HG02623 (cell line): ENCODE measurements around the gene BMERB1.

Source experiments
- ATAC-seq: cut with Tn5 transposase; IDR thresholded peaks from one replicate; pipeline ENCODE4 v1.9.1; 2021; ENCODE audit warnings: moderate library complexity; ENCODE audit not compliant: unreplicated experiment

Gene BMERB1

GRCh38 chr16:15581127-15581815, 146.9 kb downstream of the BMERB1 start:
- no peak for ATAC-seq

- no peak for ATAC-seq
These were observed 149.1 kb downstream of the BMERB1 start for GRCh38 chr16:15583526-15583925.

GRCh38 chr16:15585956-15586355, 151.6 kb downstream of the BMERB1 start:
- ATAC-seq = no peak

DNA sequence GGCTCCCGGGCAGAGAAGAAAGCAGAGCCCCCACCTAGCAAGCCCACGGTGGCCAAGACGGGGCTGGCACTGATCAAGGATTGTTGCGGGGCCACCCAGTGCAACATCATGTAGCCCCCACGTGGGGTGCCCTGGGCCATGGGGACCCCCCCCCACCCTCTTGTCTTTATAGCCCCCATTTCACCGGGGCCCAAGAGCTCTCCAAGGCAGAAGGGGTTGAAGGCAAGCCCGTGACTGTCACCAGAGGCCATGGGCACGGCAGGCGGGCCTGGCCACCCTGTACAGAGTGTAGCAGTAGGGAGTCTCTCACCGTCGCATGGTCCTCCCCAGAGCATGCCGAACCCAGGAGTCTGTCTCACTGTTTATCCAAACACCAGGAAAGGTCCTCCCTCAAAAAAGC, 152.3 kb downstream of the BMERB1 start:
- no peak for ATAC-seq

GRCh38 chr16:15587152-15587825, 152.9 kb downstream of the BMERB1 start:
- no peak for ATAC-seq

- ATAC-seq = no peak
These were observed 157.9 kb downstream of the BMERB1 start for GRCh38 chr16:15592324-15592723.

- ATAC-seq = no peak
These were observed 158.8 kb downstream of the BMERB1 start for GRCh38 chr16:15593235-15593634.

GRCh38 chr16:15594711-15595320, 160.4 kb downstream of the BMERB1 start:
- ATAC-seq = no peak

GRCh38 chr16:15597135-15597534, 162.7 kb downstream of the BMERB1 start:
- ATAC-seq = no peak

GRCh38 chr16:15597822-15598647, 163.6 kb downstream of the BMERB1 start:
- no peak for ATAC-seq

DNA sequence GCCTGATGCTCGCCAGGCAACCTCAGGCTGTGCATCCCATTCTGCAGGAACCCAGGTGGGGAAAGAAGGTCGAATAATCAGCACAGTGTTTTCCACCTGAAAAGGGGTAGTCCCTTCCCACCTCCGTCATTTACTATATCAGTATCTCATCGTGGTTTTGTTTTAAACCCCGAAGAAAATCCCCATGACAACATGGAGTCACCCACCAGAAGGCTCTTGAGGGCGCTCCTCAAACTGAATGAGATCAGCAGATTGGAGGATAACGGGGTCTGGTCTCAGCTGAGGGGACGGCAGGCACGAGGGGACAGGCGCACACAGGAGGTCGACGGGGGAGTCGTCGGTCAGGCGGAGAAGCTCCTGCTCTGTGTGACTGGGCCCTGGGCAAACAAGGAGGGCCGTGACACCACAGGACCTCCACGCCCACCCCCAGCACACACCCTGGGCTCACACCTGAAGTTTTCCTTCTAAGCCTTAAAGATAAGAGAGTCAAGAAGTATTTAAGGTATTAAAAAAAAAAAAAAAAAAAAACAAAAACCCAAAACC, 164.3 kb downstream of the BMERB1 start:
- no peak for ATAC-seq

GRCh38 chr16:15599303-15600070, 165.1 kb downstream of the BMERB1 start:
- ATAC-seq = no peak

DNA sequence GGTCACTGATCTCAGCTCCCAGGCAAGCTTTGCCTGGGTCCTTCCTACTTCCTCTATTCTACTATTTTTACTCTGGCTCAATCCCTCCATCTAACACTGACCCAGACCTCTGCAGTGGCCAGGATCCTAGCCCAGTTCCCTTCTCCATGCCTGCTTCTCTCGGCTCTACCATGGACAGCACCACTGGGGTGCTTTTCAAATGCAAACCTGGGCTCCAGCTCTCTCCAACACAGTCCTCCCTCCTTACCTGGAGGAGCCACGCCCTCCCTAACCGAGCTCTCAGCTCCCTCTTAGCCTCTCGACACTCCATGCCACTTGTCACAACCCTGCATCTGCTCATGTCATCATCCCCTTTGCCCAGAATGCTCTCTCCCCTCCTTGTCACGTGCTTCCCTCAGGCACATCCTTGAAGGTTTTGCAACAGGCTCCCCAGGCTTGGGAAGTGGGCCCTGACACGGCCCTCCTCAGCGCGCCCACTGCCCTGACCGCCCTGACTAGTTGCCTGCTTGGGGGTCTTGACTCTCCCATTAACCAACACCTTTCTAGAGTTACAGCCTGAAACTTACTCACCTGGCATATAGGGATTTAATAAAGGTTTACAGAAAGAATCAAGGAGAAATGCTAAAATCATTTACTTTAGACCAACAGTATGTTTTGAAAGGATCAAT, 167.0 kb downstream of the BMERB1 start:
- ATAC-seq = no peak

- ATAC-seq = no peak
These were observed 168.1 kb downstream of the BMERB1 start for GRCh38 chr16:15602285-15603044.

DNA sequence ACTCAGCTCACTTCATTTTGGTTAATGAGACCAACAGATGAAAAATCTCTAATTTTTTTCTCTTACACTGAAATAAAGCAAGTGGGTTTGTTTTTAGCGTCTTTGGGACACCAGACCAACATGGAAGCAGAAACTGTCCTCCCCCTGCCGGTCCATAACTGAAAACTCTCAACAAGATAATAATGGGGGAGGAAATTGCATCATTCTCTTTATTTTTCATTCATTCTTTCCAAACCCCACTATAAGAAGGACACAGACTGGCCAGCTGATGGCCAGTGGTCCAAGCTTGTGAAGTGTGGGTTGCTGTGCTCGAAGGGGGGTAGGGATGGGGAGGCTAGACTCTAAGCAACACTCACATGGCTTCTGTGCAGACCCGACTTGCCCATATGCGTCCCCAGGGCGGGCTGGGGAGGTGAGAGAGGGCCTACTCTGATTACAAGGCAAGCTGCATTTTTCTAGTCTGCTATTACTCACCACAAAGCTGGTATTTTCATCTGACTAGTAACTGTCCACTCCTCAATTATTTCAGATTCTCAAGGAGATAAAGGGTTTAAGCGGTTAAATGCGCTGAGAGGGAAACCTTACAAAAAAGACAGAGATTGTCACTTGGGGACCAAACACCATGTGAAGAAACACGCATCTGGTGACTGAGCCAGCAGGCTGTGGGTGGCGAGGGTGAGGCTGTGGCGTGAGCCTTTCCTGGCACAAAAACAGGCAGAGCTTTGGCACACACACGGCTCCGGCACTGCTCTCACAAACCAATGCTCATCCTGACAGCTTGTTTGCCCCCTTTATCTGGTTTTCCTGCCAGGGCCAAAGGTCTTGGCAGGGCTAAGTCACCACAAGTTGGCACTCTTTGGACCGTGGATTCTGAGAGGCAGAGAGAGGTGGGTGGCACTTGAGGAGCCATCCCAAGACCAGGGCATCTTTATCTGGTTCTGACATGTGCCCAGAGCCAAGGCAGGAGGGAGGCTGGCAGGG, 170.4 kb downstream of the BMERB1 start:
- no peak for ATAC-seq

DNA sequence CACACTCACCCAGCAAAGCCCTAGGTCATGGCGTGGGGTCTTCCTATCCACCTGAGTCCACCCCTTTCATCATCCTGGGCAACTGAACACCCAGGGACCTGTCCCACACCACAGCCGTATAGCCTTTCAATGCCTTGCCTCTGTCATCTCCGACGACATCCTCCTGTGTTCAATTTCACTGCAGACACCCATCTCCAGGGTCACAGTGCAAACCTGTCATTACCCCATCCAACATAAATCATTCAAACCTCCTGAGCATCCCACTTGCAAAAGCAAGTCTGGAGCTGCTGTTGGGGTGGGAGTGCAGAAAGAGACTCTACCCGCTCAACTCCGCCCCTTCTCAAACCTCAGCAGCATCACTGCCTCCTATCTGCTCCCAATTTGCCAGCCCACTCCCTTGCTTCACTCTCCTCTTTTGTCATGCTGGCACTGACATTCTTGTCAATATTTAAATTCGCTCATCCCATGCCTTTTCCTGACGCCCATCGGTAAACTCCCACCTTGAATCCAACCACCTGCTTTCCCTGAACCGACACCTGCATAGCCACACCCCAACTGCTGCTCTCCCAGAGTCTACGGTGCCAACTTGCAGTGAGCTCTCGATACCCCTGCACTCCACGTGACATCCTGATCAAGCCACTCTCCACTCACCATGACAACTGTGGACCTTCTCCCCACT, 171.6 kb downstream of the BMERB1 start:
- ATAC-seq = no peak

DNA sequence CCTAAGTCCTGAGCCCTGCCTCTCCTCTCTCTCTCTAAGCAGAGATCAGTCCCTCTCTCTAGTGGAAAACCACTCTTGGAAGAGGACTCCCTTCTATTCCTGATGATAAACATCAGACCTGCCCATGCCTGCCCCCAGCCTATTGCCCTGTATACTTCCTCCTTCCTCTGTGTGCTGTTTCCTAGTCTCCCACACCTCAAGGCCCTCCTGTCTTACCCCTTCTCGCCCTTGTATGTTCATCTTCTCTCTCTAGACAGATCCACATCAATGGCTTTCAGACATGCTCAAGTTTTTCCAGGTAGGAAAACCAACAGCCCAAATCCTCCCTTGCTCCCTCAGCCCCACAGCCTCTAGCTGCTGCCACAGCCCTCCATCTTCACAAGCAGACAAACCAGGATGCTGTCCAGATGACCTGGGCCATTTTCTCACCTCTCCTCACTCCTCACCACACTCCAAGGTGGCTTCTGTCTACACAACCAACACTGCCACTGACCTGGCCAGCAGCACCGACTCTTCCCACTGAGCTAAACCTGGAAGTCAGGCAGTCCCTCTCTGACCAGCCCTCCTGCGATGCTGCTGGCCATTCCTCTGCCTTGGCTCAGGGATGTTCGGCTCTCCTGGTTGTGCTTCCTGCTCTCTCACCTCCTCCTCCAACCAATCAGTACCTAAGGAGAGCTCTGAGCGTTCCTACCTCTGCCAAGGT, 172.3 kb downstream of the BMERB1 start:
- no peak for ATAC-seq
